Adrenal gland (tissue), 12 donors: ENCODE results near the gene LY6G6C. TPM values are rescaled to one million over a fixed set of nuclear protein-coding genes. Genes with fewer than 3 reads are reported as not detected.
A peak's percentile ranks its signal among the peaks of the same experiment; 100 is the strongest.

Experiments used
- DNase-seq, 7 donors: peaks; one replicate each; pipeline ENCODE4 v3.0.0-alpha.2; 2019 to 2020
- H3K27ac ChIP-seq, 5 donors: fragments of 200-600 bp; sonication (generic) in 4 of 5; 1 replicate in 3 of 5; 2 replicates in 2 of 5; pipeline versions ENCODE4 v1.5.1 to v1.8.0; 2016 to 2020; ENCODE audit warnings: mild to moderate bottlenecking in 1 of 5
- H3K27me3 ChIP-seq: fragments of 200-600 bp; 2 replicates; pipeline ENCODE4 v1.8.0; 2021
- H3K36me3 ChIP-seq, 2 donors: fragments of 200-600 bp; replicated peaks in 1 of 2; 1 replicate in 1 of 2; 2 replicates in 1 of 2; pipeline versions ENCODE4 v1.5.1 to v1.8.0; 2018 to 2022
- H3K4me1 ChIP-seq, 2 donors: fragments of 200-600 bp; replicated peaks in 1 of 2; 1 replicate in 1 of 2; 2 replicates in 1 of 2; pipeline versions ENCODE4 v1.5.1 to v1.8.0; 2018 to 2021
- H3K4me3 ChIP-seq, 4 donors: fragments of 200-600 bp; sonication (generic) in 3 of 4; one replicate each; pipeline ENCODE4 v1.5.1; 2016 to 2018
- H3K9me3 ChIP-seq, 3 donors: fragments of 200-600 bp; sonication (generic) in 1 of 3; replicated peaks in 1 of 3; 1 replicate in 2 of 3; 2 replicates in 1 of 3; pipeline versions ENCODE4 v1.5.1 to v1.8.0; 2016 to 2021
- CTCF ChIP-seq, 6 experiments: fragments of 450-650 bp in 4 of 6; fragments of 200-600 bp in 2 of 6; sonication (generic) in 1 of 6; IDR thresholded peaks; 1 replicate in 5 of 6; 2 replicates in 1 of 6; pipeline versions ENCODE4 v1.5.1 to v1.8.0; 2016 to 2021; ENCODE audit warnings: antibody characterized with exemption in 6 of 6, mild to moderate bottlenecking in 2 of 6, moderate library complexity in 1 of 6
- POLR2A ChIP-seq, 2 donors: fragments of 450-650 bp; IDR thresholded peaks; one replicate each; pipeline ENCODE4 v1.6.1; 2017; ENCODE audit warnings: antibody characterized with exemption in 2 of 2, mild to moderate bottlenecking in 2 of 2, moderate library complexity in 1 of 2
- WGBS, 4 donors: extraction: QIAGEN DNeasy Blood & Tissue Kit in 2 of 4; methylation state at CpG; one replicate each; pipeline versions ENCODE4 v1.1.5 to v1.1.7; 2013 to 2017; 5-methylcytosine and 5-hydroxymethylcytosine counted together
- intact Hi-C, 2 donors: fragments of 100-400 bp; cut with DNase I; formaldehyde crosslinking; loops; one replicate each; pipeline versions ENCODE4 v1.14.1 to v1.15.0; 2022 to 2023
- polyA plus RNA-seq, 3 donors: library from polyadenylated mRNA; stranded (reverse); fragments of 200-250 nt in 2 of 3; fragments of 350-450 nt in 1 of 3; fragmentation: Illumina TruSeq in 1 of 3; extraction: RNeasy Lipid Tissue Mini Kit (QIAGEN cat#74804) in 1 of 3; gene quantifications; one replicate each; pipeline ENCODE4 v1.2.3, GENCODE V29; 2013 to 2014
- total RNA-seq, 9 donors: library from RNA; depleted of rRNA in 4 of 9; stranded (reverse); fragments of >200 nt in 4 of 9; fragments of 120-200 nt in 1 of 9; fragmentation: NEBNext Ultra II Directional in 1 of 9; extraction: Animal tissue kit (Norgen Biotek cat#: 25700) in 1 of 9; gene quantifications; one replicate each; pipeline versions ENCODE4 v1.1.0 to v1.2.4, GENCODE V29; 2013 to 2023
- donor health status: healthy with polysubstance abuse.
- donor health status: Bipolar disorder and iron deficiency.
- donor health status: DM: yes; HTN: yes; CAD: no.
- donor health status: DM: no; HTN: no; CAD: no.
- donor health status: DM: no; HTN: no; CAD: no.
- donor health status: DM: yes; HTN: yes; CAD: no.

The LY6G6C gene
- total and polyA plus RNA-seq, 12 donors, result not detected

- H3K9me3 ChIP-seq, result no peaks in the 10 kb centered on the region
- H3K36me3 ChIP-seq, result peaks cover 0 to 36% of the 10 kb centered on the region in 2 donors
- DNase-seq, result peak in 2 of 7 donors; percentile 37 to 47
- TF ChIP-seq POLR2A (IDR thresholded peaks at IDR 0.05) (no peak), CTCF (IDR thresholded peaks at IDR 0.05) (no peak)
- peak within 1 kb of the TSS in 3 of 4 donors; percentile 43 to 78 (median 51) for H3K4me3 ChIP-seq
- peak within 1 kb of the TSS; percentile 50 to 93 (median 61) for H3K27ac ChIP-seq
- no peaks in the 10 kb centered on the region for H3K27me3 ChIP-seq
- intact Hi-C loops, result no loop called here
- WGBS, 4 donors, result 20 to 24% (median 22%) methylated on average over 27 to 36 of the region's 36 CpGs
- peaks cover 6 to 56% of the 10 kb centered on the region in 2 donors for H3K4me1 ChIP-seq
Observed at GRCh38 chr6:31728767-31729514, 7.4 kb upstream of the LY6G6C start, which contains the start of gene DDAH2. Gene DDAH2, minus strand, starts transcription at chr6:31729299. Its CDS starts 138 bp downstream, at chr6:31729161.

GRCh38 chr6:31727717-31728671 lies 6.4 kb upstream of the LY6G6C start:
- TF ChIP-seq CTCF (IDR thresholded peaks at IDR 0.05) (no peak), POLR2A (IDR thresholded peaks at IDR 0.05) (no peak)
- DNase-seq, result peak in 1 of 7 donors; percentile 35
- Histone ChIP-seq H3K9me3 (no peaks in the 10 kb centered on the region), H3K4me1 (peaks cover 6 to 47% of the 10 kb centered on the region in 2 donors), H3K27me3 (no peaks in the 10 kb centered on the region), H3K27ac (peak overlapping the region in 3 of 5 donors; percentile 58 to 93 (median 86)), H3K36me3 (peaks cover 0 to 27% of the 10 kb centered on the region in 2 donors), H3K4me3 (peak overlapping the region in 1 of 4 donors; percentile 78)
- WGBS, 4 donors, result 75 to 83% (median 79%) methylated on average over 32 to 41 of the region's 41 CpGs
- intact Hi-C loops, result no loop called here

- intact Hi-C loops, result no loop called here
- H3K36me3 ChIP-seq, result peaks cover 0 to 19% of the 10 kb centered on the region in 2 donors
- peaks cover 6 to 39% of the 10 kb centered on the region in 2 donors for H3K4me1 ChIP-seq
- peak in 5 of 7 donors; percentile 37 to 69 (median 43) for DNase-seq
- H3K27ac ChIP-seq, result peak overlapping the region in 4 of 5 donors; percentile 26 to 93 (median 66)
- 72 to 84% (median 77%) methylated on average over 3 to 7 of the region's 7 CpGs for WGBS, 4 donors
- no peaks in the 10 kb centered on the region for H3K27me3 ChIP-seq
- H3K4me3 ChIP-seq, result no peak overlapping the region
- TF ChIP-seq POLR2A (IDR thresholded peaks at IDR 0.05) (no peak), CTCF (IDR thresholded peaks at IDR 0.05) (no peak)
- no peaks in the 10 kb centered on the region for H3K9me3 ChIP-seq
Observed at GRCh38 chr6:31727034-31727716, 5.6 kb upstream of the LY6G6C start.
